Measurements from ENCODE around the gene TUT1.
A peak's percentile ranks its signal among the peaks of the same experiment; 100 is the strongest.
"Not testable (repeated sequence)": the region's sequence is repeated elsewhere in the genome, so short reads cannot be mapped to it uniquely, and the experiment has no call there.

Gene TUT1

DNA sequence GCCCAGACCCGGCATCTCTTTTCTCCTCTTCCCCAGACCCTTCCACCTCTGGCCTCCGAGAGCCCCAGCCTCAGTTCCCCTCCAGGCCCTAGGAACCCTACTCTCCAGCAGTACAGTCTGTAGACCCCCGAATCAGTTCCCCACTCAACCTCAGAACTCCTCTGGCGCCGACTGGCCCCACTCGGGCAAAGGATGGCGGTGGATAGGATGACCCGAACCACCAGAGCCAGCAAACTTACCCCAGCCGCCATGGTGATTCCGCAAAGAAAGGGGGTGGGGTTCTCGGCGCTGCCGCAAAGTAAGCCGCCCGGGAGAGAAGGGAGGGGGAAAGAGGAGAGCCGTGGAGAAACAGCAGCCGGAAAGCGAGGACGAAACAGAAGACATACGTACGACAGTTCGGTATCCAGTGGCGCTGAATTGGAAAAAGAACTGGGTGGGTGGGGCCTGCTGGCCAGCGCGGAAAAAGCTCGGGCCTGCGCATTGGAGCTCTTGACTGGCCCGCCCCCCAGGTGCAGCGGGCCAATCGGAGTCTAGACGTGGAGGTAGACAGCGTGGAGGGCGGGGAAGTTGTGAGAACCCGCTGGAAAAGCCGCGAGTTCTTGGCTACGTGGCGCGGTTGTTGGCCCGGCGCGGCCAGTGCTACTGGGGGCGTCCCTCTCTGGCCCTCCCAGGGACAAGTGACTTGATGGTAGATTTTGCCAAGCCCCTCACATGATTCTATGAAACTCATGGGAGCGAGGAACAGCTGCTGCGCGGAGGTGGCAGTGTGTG is 17.5 kb downstream of the TUT1 start, which contains the start of gene EEF1G:
Gene EEF1G, minus strand, starts transcription at position 300 of the 771 bp plus-strand sequence. Its CDS starts 49 bp downstream, at position 251.
- Histone ChIP-seq H3K4me1 (ENCODE audit: control insufficient read depth, low read depth, low read length) (peaks cover 7% of the 10 kb centered on the region), H3K36me3 (ENCODE audit: control insufficient read depth, low read depth, low read length) (peaks cover 60% of the 10 kb centered on the region), H3K9ac (ENCODE audit: low read length) (peak within 1 kb of the TSS; percentile 91), H3K9me3 (ENCODE audit: control insufficient read depth, low read depth, low read length) (no peaks in the 10 kb centered on the region), H3K4me3 (ENCODE audit: low read length) (peak within 1 kb of the TSS; percentile 93), H3K27me3 (ENCODE audit: control insufficient read depth, insufficient read depth, low read length) (no peaks in the 10 kb centered on the region), H3K27ac (ENCODE audit: low read length) (peak within 1 kb of the TSS; percentile 79)

DNA sequence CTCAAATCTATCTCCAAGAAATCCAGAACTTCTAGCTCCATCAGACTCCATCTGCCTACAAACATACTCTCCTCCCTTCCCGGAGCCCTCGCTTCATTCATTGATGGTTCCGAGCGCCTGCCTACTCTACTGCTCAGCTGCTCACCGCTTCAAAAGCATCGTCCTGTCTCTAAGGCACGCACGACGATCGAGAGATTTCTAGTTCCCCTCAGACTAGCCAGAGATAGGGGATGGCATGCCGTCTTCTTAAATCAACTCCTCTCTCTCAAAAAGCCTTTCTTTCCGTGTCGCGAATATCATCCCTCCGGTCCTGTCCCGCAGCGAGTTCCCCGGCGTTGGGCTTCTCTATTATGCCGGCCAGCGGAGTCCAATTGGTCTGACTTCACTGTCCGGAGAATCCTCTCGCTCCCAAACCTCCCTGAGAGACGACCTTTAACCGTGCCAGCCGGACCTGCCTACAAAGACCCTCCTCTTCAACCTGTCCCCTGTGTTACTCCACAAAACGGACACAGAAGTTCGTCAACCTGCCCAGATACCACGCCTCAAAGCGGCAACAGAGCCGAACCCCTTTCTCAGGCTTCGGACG is 18.2 kb downstream of the TUT1 start:
- Histone ChIP-seq H3K27ac (ENCODE audit: low read length) (peak overlapping the region; percentile 79), H3K9me3 (ENCODE audit: control insufficient read depth, low read depth, low read length) (no peaks in the 10 kb centered on the region), H3K4me3 (ENCODE audit: low read length) (peak overlapping the region; percentile 93), H3K27me3 (ENCODE audit: control insufficient read depth, insufficient read depth, low read length) (no peaks in the 10 kb centered on the region), H3K36me3 (ENCODE audit: control insufficient read depth, low read depth, low read length) (peaks cover 59% of the 10 kb centered on the region), H3K9ac (ENCODE audit: low read length) (peak overlapping the region; percentile 91), H3K4me1 (ENCODE audit: control insufficient read depth, low read depth, low read length) (peaks cover 7% of the 10 kb centered on the region)

DNA sequence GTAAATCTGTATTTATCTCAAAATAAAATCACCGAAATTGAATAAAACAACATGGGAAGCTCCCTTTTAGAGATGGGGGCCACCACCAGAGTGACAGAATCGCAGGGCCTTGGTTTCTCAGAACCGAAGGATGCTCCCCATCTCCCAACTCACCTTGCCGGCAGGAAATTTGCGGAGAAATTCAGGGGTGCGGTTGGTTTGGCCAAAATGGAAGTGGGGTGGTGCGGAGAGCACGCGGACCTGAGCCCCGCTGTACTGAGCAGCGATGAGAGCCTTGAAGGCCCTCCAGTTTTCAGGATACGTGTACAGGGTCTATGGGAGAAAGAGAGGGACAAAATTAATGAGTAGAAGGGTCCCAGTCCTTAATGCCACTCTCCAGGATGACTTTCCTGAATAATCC is 18.9 kb downstream of the TUT1 start:
- Histone ChIP-seq H3K9ac (ENCODE audit: low read length) (peak overlapping the region; percentile 91), H3K4me1 (ENCODE audit: control insufficient read depth, low read depth, low read length) (peaks cover 7% of the 10 kb centered on the region), H3K36me3 (ENCODE audit: control insufficient read depth, low read depth, low read length) (peaks cover 61% of the 10 kb centered on the region), H3K27me3 (ENCODE audit: control insufficient read depth, insufficient read depth, low read length) (no peaks in the 10 kb centered on the region), H3K9me3 (ENCODE audit: control insufficient read depth, low read depth, low read length) (no peaks in the 10 kb centered on the region), H3K4me3 (ENCODE audit: low read length) (peak overlapping the region; percentile 93), H3K27ac (ENCODE audit: low read length) (no peak overlapping the region)

DNA sequence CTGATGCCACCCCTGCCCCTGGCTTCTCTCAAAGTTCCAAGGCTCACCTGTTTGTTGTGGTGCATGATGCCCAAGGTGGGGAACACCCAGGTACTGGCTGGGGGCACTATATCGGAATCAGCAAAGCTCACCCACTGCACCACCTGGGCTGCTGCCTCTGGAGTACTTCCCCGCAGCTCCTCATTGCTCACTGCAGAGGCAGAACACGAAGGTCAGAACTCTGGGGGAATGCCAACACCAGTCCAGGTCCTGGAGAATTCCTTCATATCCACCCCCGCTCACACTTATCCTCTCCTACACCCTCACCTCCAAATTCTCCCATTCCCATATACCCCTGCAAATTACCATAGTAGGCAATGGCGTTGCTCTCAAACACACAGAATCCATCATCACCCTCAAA is 19.8 kb downstream of the TUT1 start:
- H3K36me3 ChIP-seq (ENCODE audit: control insufficient read depth, low read depth, low read length) = peaks cover 61% of the 10 kb centered on the region
- not testable (repeated sequence) for H3K27ac ChIP-seq (ENCODE audit: low read length); H3K9ac ChIP-seq (ENCODE audit: low read length); H3K27me3 ChIP-seq (ENCODE audit: control insufficient read depth, insufficient read depth, low read length); H3K4me1 ChIP-seq (ENCODE audit: control insufficient read depth, low read depth, low read length); H3K4me3 ChIP-seq (ENCODE audit: low read length); H3K9me3 ChIP-seq (ENCODE audit: control insufficient read depth, low read depth, low read length)

DNA sequence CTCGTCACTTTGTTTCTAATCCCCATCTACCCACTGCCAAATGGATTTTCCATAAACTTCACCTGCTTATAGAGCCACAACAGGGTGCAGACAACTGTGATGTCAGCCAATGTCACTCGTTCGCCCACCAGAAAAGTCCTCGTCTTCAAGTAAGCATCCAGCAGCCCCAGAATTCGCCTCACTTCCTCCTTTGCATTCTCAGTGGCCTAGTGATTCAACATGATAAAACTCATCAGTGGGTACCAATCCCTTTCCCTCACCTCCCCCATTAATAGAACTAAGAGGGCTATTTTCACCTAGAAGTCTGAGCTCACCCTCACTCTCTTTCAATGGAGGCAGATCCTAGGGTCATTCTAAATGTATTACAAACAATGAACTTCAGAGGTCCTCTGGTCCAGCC is 20.4 kb downstream of the TUT1 start:
- peaks cover 64% of the 10 kb centered on the region for H3K36me3 ChIP-seq (ENCODE audit: control insufficient read depth, low read depth, low read length)
- not testable (repeated sequence) for H3K4me3 ChIP-seq (ENCODE audit: low read length); H3K27me3 ChIP-seq (ENCODE audit: control insufficient read depth, insufficient read depth, low read length); H3K4me1 ChIP-seq (ENCODE audit: control insufficient read depth, low read depth, low read length); H3K9ac ChIP-seq (ENCODE audit: low read length); H3K27ac ChIP-seq (ENCODE audit: low read length); H3K9me3 ChIP-seq (ENCODE audit: control insufficient read depth, low read depth, low read length)

DNA sequence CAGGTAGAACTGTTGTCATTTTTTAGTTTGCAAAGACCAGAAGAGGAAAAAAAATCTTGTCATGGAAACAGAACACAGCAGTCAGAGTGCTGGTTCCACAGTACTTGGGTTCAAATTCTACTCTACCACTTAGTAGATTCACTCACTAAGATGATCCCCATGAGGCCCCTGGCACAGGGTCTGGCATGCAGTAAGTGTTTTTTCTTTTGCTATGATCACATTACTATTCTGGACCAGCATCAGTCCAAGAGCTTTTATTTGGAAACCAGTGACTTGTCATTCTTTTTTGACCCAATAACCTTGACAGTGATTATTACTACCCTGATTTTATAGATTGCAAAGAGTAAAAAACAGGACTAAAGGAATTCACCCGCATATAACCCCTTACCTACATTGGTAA is 21.7 kb downstream of the TUT1 start:
- peaks cover 76% of the 10 kb centered on the region for H3K36me3 ChIP-seq (ENCODE audit: control insufficient read depth, low read depth, low read length)
- H3K4me3 ChIP-seq (ENCODE audit: low read length) = no peak overlapping the region
- H3K27me3 ChIP-seq (ENCODE audit: control insufficient read depth, insufficient read depth, low read length) = no peaks in the 10 kb centered on the region
- H3K4me1 ChIP-seq (ENCODE audit: control insufficient read depth, low read depth, low read length) = peaks cover under 1% of the 10 kb centered on the region
- no peaks in the 10 kb centered on the region for H3K9me3 ChIP-seq (ENCODE audit: control insufficient read depth, low read depth, low read length)
- no peak overlapping the region for H3K9ac ChIP-seq (ENCODE audit: low read length)
- no peak overlapping the region for H3K27ac ChIP-seq (ENCODE audit: low read length)

DNA sequence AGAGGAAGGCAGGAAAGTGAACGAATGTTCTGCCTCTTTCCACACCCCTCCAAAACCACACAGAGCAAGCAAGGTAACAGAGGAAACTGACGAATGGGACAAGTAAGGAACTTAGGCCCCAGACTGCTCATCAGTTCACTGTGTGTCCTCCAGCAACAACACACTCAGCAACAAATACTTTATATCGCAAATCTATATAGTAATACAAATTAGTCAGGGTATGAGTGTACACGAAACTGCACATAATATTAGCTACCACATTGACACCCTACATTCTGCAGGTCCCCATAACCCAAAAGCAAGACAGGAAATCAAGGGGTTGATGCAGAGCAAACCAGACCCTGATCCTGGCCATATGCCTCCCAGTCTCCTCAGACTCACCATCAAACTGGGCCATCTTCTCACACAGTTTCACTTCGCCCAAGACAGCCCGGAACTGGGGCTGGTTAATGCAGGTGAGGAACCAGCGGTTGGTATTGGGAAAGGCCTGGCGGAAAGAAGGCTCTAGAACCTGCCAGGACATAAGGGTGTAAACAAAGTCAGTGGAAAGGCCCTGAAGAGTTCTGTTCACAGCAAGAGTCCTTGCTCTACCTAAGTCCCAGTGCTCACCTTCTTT is 24.2 kb downstream of the TUT1 start:
- Histone ChIP-seq H3K9me3 (ENCODE audit: control insufficient read depth, low read depth, low read length) (no peaks in the 10 kb centered on the region), H3K9ac (ENCODE audit: low read length) (no peak overlapping the region), H3K27ac (ENCODE audit: low read length) (no peak overlapping the region), H3K36me3 (ENCODE audit: control insufficient read depth, low read depth, low read length) (peaks cover 83% of the 10 kb centered on the region), H3K4me1 (ENCODE audit: control insufficient read depth, low read depth, low read length) (no peaks in the 10 kb centered on the region), H3K4me3 (ENCODE audit: low read length) (no peak overlapping the region), H3K27me3 (ENCODE audit: control insufficient read depth, insufficient read depth, low read length) (no peaks in the 10 kb centered on the region)

DNA sequence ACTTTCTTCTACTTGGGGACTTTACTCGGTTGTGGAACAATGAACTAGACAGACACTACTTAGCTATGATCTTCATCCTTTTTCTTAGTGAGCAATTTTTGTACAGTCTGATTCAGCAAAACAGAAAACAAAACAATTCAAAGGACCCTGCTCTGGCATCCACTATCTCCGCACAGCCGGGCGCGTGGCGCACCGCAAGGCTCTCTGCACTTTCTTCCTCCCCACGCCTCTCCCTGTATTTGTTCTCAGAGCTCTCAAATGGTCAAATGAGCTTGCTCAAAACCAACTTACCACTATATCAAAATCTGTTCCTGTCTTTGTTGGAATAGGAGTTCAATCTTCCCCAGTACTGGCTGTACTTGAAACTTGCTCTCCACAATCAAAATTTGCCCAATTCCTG is 25.1 kb downstream of the TUT1 start:
- peaks cover 74% of the 10 kb centered on the region for H3K36me3 ChIP-seq (ENCODE audit: control insufficient read depth, low read depth, low read length)
- no peaks in the 10 kb centered on the region for H3K4me1 ChIP-seq (ENCODE audit: control insufficient read depth, low read depth, low read length)
- no peak overlapping the region for H3K27ac ChIP-seq (ENCODE audit: low read length)
- no peaks in the 10 kb centered on the region for H3K9me3 ChIP-seq (ENCODE audit: control insufficient read depth, low read depth, low read length)
- H3K4me3 ChIP-seq (ENCODE audit: low read length) = no peak overlapping the region
- no peak overlapping the region for H3K9ac ChIP-seq (ENCODE audit: low read length)
- H3K27me3 ChIP-seq (ENCODE audit: control insufficient read depth, insufficient read depth, low read length) = no peaks in the 10 kb centered on the region

DNA sequence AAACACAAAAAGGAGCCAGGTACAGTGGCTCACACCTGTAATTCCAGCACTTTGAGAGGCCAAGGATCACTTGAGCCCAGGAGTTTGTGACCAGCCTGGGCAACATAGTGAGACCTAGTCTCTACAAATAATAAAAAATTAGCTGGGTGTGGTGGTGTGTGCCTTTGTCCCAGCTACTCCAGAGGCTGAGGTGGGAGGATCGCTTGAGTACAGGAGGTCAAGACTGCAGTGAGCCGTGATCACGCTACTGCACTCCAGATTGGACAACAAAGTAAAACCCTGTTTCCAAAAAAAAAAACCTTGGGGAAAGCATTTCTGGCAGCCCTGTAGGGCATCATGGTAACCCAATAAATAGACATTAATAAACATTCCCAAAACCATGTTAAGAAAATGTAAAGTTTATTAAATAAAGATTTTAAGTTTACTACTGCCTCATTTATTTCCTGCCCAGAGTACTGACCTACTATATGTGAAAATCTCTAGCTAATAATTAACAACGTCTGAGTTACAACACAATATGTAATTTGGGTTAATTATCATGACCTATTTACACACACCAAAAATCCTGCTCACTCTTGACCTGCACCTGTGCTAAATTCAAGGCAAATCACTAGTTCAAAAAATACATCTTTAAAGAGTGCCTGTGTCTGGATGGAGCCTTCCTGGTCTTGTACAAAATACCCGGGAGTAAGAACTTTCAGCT is 26.1 kb downstream of the TUT1 start:
- Histone ChIP-seq H3K4me3 (ENCODE audit: low read length) (no peak overlapping the region), H3K4me1 (ENCODE audit: control insufficient read depth, low read depth, low read length) (peaks cover 8% of the 10 kb centered on the region), H3K27me3 (ENCODE audit: control insufficient read depth, insufficient read depth, low read length) (no peaks in the 10 kb centered on the region), H3K9ac (ENCODE audit: low read length) (no peak overlapping the region), H3K36me3 (ENCODE audit: control insufficient read depth, low read depth, low read length) (peaks cover 73% of the 10 kb centered on the region), H3K9me3 (ENCODE audit: control insufficient read depth, low read depth, low read length) (no peaks in the 10 kb centered on the region), H3K27ac (ENCODE audit: low read length) (no peak overlapping the region)

DNA sequence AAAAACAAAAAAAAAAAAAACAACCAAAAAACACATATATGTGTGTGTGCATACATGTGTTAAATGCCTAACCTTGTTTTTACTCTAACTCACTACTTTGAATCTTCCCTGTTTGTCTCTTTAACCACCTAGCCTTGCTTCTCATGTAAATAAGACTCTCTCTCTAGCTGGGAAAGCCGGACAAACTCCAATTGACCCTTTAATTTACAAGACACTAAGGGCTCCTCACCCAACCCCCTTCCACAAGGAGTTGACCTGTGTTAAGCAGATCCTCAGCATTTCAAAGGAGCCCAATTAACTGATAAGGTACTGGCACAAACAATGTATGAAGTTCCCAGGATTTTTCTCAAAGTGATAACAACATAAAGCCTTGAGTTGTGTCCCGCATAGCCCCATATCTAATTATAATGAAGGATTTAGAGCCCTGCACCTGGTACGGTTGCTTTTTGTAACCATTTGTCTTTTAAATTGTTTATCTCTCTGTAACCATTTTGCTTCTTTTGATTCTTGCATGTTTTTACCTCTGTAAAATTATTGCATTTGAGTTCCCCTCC is 29.6 kb downstream of the TUT1 start:
- Histone ChIP-seq H3K4me1 (ENCODE audit: control insufficient read depth, low read depth, low read length) (peaks cover 28% of the 10 kb centered on the region), H3K36me3 (ENCODE audit: control insufficient read depth, low read depth, low read length) (peaks cover 76% of the 10 kb centered on the region)
- not testable (repeated sequence) for H3K4me3 ChIP-seq (ENCODE audit: low read length); H3K9ac ChIP-seq (ENCODE audit: low read length); H3K9me3 ChIP-seq (ENCODE audit: control insufficient read depth, low read depth, low read length); H3K27ac ChIP-seq (ENCODE audit: low read length); H3K27me3 ChIP-seq (ENCODE audit: control insufficient read depth, insufficient read depth, low read length)

DNA sequence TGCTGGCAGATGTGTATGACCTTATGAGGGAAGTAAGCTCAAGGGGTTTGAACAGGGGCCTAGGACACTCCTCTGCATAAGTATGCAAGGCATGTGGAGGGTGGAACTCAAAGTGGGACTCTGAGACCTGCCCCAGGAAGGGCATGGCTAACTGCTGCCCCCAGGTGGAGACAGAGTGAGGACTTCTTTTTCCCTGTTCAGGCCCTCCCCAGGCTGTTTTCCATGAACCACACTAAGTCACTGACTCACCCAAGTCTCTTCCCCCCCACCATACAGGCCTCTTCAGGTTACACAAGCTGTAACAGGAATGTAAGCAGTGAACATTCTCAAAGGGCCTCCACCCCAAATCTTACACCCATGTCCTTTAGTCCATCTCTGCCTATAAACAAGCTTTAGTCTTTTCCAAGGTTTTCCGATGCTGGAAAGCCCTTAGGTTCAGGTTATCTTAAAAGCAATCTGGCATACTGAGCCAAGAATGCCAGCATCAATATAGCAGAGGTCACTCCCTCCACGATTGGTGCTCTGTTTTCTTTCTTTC is 30.7 kb downstream of the TUT1 start:
- no peak overlapping the region for H3K4me3 ChIP-seq (ENCODE audit: low read length)
- no peak overlapping the region for H3K9ac ChIP-seq (ENCODE audit: low read length)
- H3K9me3 ChIP-seq (ENCODE audit: control insufficient read depth, low read depth, low read length) = no peaks in the 10 kb centered on the region
- peaks cover 39% of the 10 kb centered on the region for H3K4me1 ChIP-seq (ENCODE audit: control insufficient read depth, low read depth, low read length)
- peaks cover 65% of the 10 kb centered on the region for H3K36me3 ChIP-seq (ENCODE audit: control insufficient read depth, low read depth, low read length)
- no peak overlapping the region for H3K27ac ChIP-seq (ENCODE audit: low read length)
- no peaks in the 10 kb centered on the region for H3K27me3 ChIP-seq (ENCODE audit: control insufficient read depth, insufficient read depth, low read length)

Measured in iPS-18a (cell line).